Measurements from ENCODE around the gene CCDC138. TPM values are rescaled to one million over a fixed set of nuclear protein-coding genes. Genes with fewer than 3 reads are reported as not detected.

CCDC138 gene
- total RNA-seq, 1 experiment from 2014 or later = 10.6 TPM

GRCh38 chr2:108852375-108852774 is 65.8 kb downstream of the CCDC138 start:
- Histone ChIP-seq H3K79me2 (ENCODE audit: low read length) (no peaks in the 10 kb centered on the region), H3K36me3 (ENCODE audit: low read depth, low read length) (peaks cover 5% of the 10 kb centered on the region), H3K4me3 (ENCODE audit: low read length) (no peak overlapping the region), H2AFZ (ENCODE audit: low read length) (no peak overlapping the region), H4K20me1 (ENCODE audit: low read length) (no peaks in the 10 kb centered on the region), H3K9me2 (replicated peaks; ENCODE audit: low read length) (no peaks in the 10 kb centered on the region), H3K27ac (ENCODE audit: low read length) (no peak overlapping the region), H3K27me3 (ENCODE audit: low read length) (no peaks in the 10 kb centered on the region), H3K9ac (ENCODE audit: low read length) (no peak overlapping the region), H3K9me3 (ENCODE audit: low read length) (no peaks in the 10 kb centered on the region), H3F3A (ENCODE audit: low read length, unreplicated experiment) (no peaks in the 10 kb centered on the region), H3K4me1 (ENCODE audit: insufficient read depth, low read length) (no peaks in the 10 kb centered on the region), H3K4me2 (ENCODE audit: low read length) (no peak overlapping the region)
- no TSS peak for BruUV-seq (replicated peaks)
- DNase-seq (no peak), ATAC-seq (no peak)
- ChIA-PET CTCF (no interaction called here), POLR2A (ENCODE audit: unreplicated experiment) (no interaction called here)
- TF ChIP-seq EZH2phosphoT487 (IDR thresholded peaks at IDR 0.05; ENCODE audit: borderline replicate concordance, low read length) = no peak
- no peak for TF ChIP-seq CTCF (conservative IDR thresholded peaks at IDR 0.05; ENCODE audit: low read depth, low read length)
- no peak for TF ChIP-seq EZH2 (IDR thresholded peaks at IDR 0.05; ENCODE audit: low read length, unreplicated experiment)
- intact Hi-C loops (cut with micrococcal nuclease) = loop anchor here (10.0 kb wide), 2 partner anchors 72 to 642 kb away; no protein-coding TSS in a partner anchor

GRCh38 chr2:108853421-108853820 is 66.8 kb downstream of the CCDC138 start:
- H3K79me2 ChIP-seq (ENCODE audit: low read length) = no peaks in the 10 kb centered on the region
- TF ChIP-seq CTCF (conservative IDR thresholded peaks at IDR 0.05; ENCODE audit: low read depth, low read length) = no peak
- no peak for TF ChIP-seq EZH2 (IDR thresholded peaks at IDR 0.05; ENCODE audit: low read length, unreplicated experiment)
- TF ChIP-seq EZH2phosphoT487 (IDR thresholded peaks at IDR 0.05; ENCODE audit: borderline replicate concordance, low read length) = no peak
- DNase-seq = no peak
- peaks cover 2% of the 10 kb centered on the region; the same call in 1 of the 2 replicates for H3K36me3 ChIP-seq (ENCODE audit: low read depth, low read length)
- H3K4me2 ChIP-seq (ENCODE audit: low read length) = no peak overlapping the region
- no peak overlapping the region for H2AFZ ChIP-seq (ENCODE audit: low read length)
- CTCF ChIA-PET = no interaction called here
- no peaks in the 10 kb centered on the region for H3K9me2 ChIP-seq (replicated peaks; ENCODE audit: low read length)
- POLR2A ChIA-PET (ENCODE audit: unreplicated experiment) = no interaction called here
- no peaks in the 10 kb centered on the region for H3K27me3 ChIP-seq (ENCODE audit: low read length)
- ATAC-seq = no peak
- H3K9me3 ChIP-seq (ENCODE audit: low read length) = no peaks in the 10 kb centered on the region
- H4K20me1 ChIP-seq (ENCODE audit: low read length) = no peaks in the 10 kb centered on the region
- H3F3A ChIP-seq (ENCODE audit: low read length, unreplicated experiment) = no peaks in the 10 kb centered on the region
- intact Hi-C loops (cut with micrococcal nuclease) = loop anchor here (10.0 kb wide), 2 partner anchors 71 to 641 kb away; no protein-coding TSS in a partner anchor
- BruUV-seq (replicated peaks) = no TSS peak
- H3K27ac ChIP-seq (ENCODE audit: low read length) = no peak overlapping the region
- H3K4me1 ChIP-seq (ENCODE audit: insufficient read depth, low read length) = no peaks in the 10 kb centered on the region
- H3K4me3 ChIP-seq (ENCODE audit: low read length) = no peak overlapping the region
- H3K9ac ChIP-seq (ENCODE audit: low read length) = no peak overlapping the region

- H3K9me2 ChIP-seq (replicated peaks; ENCODE audit: low read length) = no peaks in the 10 kb centered on the region
- intact Hi-C loops (cut with micrococcal nuclease) = loop anchor here (2.0 to 10.0 kb wide), 3 partner anchors 70 to 640 kb away; no protein-coding TSS in a partner anchor
- POLR2A ChIA-PET (ENCODE audit: unreplicated experiment) = no interaction called here
Observed at GRCh38 chr2:108854484-108854883, 67.9 kb downstream of the CCDC138 start.

More at GRCh38 chr2:108854484-108854883, 67.9 kb downstream of the CCDC138 start:
- Histone ChIP-seq H3K9me3 (ENCODE audit: low read length) (no peaks in the 10 kb centered on the region), H3F3A (ENCODE audit: low read length, unreplicated experiment) (no peaks in the 10 kb centered on the region), H3K4me3 (ENCODE audit: low read length) (no peak overlapping the region), H3K27ac (ENCODE audit: low read length) (no peak overlapping the region), H3K4me2 (ENCODE audit: low read length) (no peak overlapping the region), H3K9ac (ENCODE audit: low read length) (no peak overlapping the region), H3K4me1 (ENCODE audit: insufficient read depth, low read length) (no peaks in the 10 kb centered on the region), H3K27me3 (ENCODE audit: low read length) (no peaks in the 10 kb centered on the region), H3K79me2 (ENCODE audit: low read length) (no peaks in the 10 kb centered on the region), H3K36me3 (ENCODE audit: low read depth, low read length) (0 out of 2 replicates have a peak, but pooled peaks cover 2% of the 10 kb centered on the region), H4K20me1 (ENCODE audit: low read length) (no peaks in the 10 kb centered on the region), H2AFZ (ENCODE audit: low read length) (no peak overlapping the region)
- CTCF ChIA-PET = interaction anchor here (0.5 to 0.6 kb wide), 2 partner anchors 25 to 144 kb away, joined by 3 to 10 read pairs; no protein-coding TSS in a partner anchor
- TF ChIP-seq EZH2 (IDR thresholded peaks at IDR 0.05; ENCODE audit: low read length, unreplicated experiment) = no peak
- TF ChIP-seq EZH2phosphoT487 (IDR thresholded peaks at IDR 0.05; ENCODE audit: borderline replicate concordance, low read length) = no peak
- TF ChIP-seq CTCF (conservative IDR thresholded peaks at IDR 0.05; ENCODE audit: low read depth, low read length) = no peak
- DNase-seq = no peak
- no TSS peak for BruUV-seq (replicated peaks)
- ATAC-seq = no peak; the same call in 1 of the 2 replicates
